ENCODE results near the gene ZMYND8.
"Not testable (repeated sequence)": the region's sequence is repeated elsewhere in the genome, so short reads cannot be mapped to it uniquely, and the experiment has no call there.

ZMYND8 gene

DNA sequence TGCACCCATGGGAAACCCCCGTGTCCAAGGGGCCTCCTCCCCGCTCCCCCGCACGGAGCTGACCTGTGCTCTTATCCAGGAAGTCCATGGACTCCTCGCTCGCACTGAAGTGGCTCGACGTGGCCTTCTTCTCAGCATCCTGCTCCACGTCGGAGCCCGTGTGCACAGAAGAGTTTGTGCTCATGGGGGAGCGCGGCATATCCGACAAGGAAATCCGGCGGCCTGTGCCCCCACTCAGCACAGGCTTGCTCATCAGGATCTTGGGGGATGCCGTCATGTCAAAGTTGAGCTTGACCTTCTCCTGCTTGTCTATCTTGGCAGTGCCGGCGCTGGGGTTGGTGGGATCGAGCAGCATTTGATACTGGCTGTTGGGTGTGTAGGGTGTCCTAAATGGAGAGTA, 80.2 kb downstream of the ZMYND8 start:
- in situ Hi-C loops (cut with HindIII; ENCODE audit: low pct_unique_long_range_greater_than_20kb, low sequenced_read_pairs) = no loop called here
- TF ChIP-seq JUND (IDR thresholded peaks at IDR 0.05; ENCODE audit: low read depth) = no peak
- DNase-seq (ENCODE audit: low read depth in 1 of 2, low spot score in 1 of 2) = no peak

DNA sequence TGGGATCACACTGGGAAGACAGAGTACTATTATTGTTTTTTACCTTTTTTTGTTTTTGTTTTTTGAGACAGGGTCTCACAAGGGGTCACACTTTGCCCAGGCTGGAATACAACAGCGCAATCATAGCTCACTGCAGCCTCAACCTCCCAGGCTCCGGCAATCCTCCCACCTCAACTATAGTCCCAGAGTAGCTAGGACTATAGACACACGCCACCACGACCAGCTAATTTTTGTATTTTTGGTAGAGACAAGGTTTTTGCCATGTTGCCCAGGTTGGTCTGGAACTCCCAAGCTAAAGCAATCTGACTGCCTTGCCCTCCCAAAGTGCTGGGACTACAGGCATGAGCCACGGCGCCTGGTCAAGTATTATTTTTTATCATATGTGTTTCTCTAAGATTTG, 81.0 kb downstream of the ZMYND8 start:
- in situ Hi-C loops (cut with HindIII; ENCODE audit: low pct_unique_long_range_greater_than_20kb, low sequenced_read_pairs) = no loop called here
- DNase-seq (ENCODE audit: low read depth in 1 of 2, low spot score in 1 of 2) = no peak
- no peak for TF ChIP-seq JUND (IDR thresholded peaks at IDR 0.05; ENCODE audit: low read depth)

DNA sequence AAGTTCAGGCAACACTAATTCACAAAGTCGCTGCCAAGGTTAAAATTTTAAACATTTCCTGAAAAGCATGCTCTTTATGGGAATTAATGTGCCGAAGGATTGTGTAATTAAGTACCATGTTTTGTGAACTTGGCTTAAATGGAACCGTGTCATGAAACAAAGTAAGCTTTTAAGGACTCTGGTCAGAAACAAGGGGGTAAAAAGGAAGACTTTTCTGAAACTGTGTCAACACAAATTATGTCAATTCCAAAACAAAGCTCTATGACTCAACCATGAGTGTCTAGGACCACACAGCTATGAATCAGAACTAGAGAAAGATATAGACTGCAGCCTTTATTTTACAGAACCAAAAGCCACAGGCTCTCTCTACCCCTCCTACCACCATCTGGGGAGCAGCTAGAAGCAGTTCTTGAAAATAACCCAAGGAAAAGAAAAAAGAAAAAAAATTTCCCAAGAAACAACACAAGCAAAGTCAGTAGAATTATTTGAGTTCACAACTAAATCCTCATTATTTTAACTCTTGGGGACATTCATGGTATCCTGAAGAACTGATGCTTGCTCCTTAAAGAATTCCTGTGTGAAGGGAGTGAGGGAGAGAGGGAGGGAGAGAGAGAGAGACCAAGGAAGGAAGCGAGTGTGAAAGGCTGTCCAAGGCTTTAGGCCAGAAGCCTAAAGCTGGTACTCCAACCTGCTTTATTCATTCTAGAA, 81.9 kb downstream of the ZMYND8 start:
- in situ Hi-C loops (cut with HindIII; ENCODE audit: low pct_unique_long_range_greater_than_20kb, low sequenced_read_pairs) = no loop called here
- no peak for DNase-seq (ENCODE audit: low read depth in 1 of 2, low spot score in 1 of 2)
- no peak for TF ChIP-seq JUND (IDR thresholded peaks at IDR 0.05; ENCODE audit: low read depth)

DNA sequence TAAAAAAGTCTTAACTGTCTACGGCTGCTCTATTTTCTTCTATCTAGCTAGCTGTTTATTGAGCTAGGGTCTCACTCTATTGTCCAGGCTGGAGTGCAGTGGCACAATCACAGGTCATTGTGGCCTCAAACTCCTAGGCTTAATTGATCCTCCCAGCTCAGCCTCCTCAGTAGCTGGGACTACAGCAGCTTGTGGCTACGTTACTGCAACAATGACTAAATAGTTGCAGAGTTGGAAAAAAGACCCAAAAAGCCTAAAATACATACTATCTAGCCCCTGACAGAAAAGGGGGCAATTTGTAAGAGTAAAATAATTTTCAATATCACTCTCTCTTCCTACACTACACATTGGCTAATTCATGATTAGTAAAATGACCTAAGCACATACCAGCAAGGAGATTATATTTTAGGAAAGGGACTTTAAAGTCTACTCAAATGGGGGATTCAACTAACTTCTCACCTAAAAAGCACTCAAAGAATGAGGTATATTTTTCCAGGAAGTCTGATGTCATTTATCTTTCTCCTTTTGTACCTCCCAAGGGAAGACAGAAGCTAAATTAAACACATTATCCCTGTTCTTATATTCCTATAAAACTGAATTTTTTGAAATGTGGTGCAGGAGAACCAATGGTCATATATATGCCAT, 82.8 kb downstream of the ZMYND8 start:
- no peak for TF ChIP-seq JUND (IDR thresholded peaks at IDR 0.05; ENCODE audit: low read depth)
- in situ Hi-C loops (cut with HindIII; ENCODE audit: low pct_unique_long_range_greater_than_20kb, low sequenced_read_pairs) = no loop called here
- no peak for DNase-seq (ENCODE audit: low read depth in 1 of 2, low spot score in 1 of 2)

GRCh38 chr20:47272893-47273590, 83.5 kb downstream of the ZMYND8 start:
- no peak for TF ChIP-seq JUND (IDR thresholded peaks at IDR 0.05; ENCODE audit: low read depth)
- in situ Hi-C loops (cut with HindIII; ENCODE audit: low pct_unique_long_range_greater_than_20kb, low sequenced_read_pairs) = no loop called here
- DNase-seq (ENCODE audit: low read depth in 1 of 2, low spot score in 1 of 2) = peak; percentile 75 to 87

DNA sequence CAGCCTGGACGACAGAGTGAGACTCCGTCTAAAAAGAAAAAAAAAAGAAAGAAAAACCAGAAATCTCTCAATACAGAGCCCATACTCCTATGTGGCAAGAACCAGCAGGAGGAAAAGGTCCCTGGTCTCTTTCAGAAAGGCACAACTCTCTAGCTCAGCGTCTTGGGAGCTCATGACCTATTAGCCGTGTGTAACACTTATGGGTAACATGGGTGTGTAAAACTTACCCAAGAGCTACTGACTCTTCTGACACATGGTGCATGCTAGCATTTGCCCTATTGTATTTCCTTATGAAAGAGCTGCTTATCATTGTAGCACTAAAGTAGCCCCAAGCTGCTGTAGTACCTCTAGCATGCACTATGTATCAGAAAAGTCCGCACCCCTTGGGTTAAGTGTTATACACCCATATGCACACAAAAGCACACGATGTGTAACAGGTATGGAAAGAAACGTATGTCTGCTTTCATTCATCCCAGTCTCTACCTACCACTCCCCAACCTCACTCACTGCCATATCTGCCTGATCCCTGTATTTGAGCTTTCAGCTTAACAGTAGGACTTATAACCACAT, 85.4 kb downstream of the ZMYND8 start:
- no peak for DNase-seq (ENCODE audit: low read depth in 1 of 2, low spot score in 1 of 2)
- in situ Hi-C loops (cut with HindIII; ENCODE audit: low pct_unique_long_range_greater_than_20kb, low sequenced_read_pairs) = no loop called here
- TF ChIP-seq JUND (IDR thresholded peaks at IDR 0.05; ENCODE audit: low read depth) = no peak

DNA sequence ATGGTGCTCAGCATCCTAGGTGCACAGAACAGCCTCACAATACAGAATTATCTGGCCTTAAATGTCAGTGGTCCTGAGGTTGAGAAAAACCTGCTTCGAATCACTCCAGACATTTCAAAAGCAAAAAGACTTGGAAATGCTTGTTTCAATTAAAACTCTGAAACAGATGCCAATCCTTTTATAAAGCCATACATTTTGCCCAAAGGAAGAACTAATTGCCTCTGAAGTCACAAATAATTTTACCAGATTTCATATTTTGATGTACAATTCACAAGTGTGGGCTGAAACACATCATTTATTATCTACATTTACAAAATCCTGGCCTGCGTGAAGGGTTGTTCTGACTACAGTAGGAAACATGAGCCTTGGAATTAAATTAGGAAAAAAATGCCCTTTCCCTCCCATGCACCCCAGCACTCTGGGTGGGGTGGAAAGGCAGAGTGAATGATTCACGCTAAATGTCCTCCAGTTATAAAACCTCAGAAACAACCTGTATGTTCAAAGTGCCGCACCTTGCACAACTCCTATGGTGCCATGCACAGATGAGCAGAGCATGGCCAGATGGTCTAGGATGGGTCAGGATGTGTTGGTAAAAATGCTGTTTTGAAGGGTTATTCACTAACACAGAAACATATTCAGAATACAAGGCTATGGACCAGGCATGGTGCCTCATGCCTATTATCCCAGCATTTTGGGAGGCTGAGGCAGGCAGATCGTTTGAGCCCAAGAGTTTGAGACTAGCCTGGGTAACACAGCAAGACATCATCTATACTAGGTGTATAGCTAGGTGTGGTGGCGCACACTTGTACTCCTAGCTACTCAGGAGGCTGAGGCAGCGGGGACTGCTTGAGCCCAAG, 87.0 kb downstream of the ZMYND8 start:
- no peak for TF ChIP-seq JUND (IDR thresholded peaks at IDR 0.05; ENCODE audit: low read depth)
- DNase-seq (ENCODE audit: low read depth in 1 of 2, low spot score in 1 of 2) = no peak
- in situ Hi-C loops (cut with HindIII; ENCODE audit: low pct_unique_long_range_greater_than_20kb, low sequenced_read_pairs) = no loop called here

DNA sequence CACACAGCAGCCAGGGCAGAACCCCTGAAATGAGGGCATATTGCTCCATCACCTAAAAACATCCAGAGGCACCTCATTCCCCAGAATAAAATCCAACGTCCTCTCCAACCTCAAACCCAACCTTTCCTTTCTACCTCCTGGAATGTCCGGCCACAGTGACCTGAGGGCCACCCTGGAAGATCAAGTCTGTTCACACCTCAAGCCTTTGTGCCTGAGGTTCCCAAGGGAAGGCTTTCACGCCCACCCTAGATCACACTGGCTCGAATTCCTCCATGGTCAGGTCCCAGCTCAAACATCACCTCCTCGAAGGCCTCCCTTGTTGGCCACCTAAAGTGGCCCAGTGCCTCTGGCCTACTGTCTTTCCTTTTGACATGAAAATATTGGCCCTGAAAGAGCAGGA, 88.9 kb downstream of the ZMYND8 start:
- TF ChIP-seq JUND (IDR thresholded peaks at IDR 0.05; ENCODE audit: low read depth) = no peak
- no peak for DNase-seq (ENCODE audit: low read depth in 1 of 2, low spot score in 1 of 2)
- in situ Hi-C loops (cut with HindIII; ENCODE audit: low pct_unique_long_range_greater_than_20kb, low sequenced_read_pairs) = no loop called here

DNA sequence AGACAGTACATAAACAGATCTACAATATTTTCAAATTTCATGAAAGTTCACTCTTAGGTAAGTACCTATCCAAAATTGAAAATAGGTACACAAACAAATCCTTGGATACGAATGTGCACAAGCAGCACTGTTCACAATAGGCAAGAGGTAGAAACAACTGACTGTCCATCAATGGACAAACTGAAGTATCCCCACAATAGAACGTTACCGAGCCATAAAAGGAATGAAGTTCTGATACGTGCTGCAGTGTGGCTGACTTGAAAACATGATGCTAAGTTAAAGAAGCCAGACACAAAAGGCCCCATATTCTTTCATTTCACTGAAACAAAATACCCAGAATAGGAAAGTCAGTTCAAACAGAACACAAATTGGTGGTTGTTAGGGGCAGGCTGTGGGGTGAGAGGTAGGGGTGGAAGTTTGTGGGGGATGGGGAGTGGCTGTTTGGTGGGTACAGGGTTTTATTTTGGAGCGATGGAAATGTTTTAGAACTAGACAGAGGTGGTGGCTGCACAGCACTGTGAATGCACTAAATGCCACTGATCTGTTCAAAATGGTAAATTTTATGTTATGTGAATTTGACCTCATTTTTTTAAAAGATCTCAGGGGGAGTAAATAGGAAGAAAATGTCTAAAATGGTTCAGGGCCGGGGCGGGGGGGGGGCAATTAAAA, 89.5 kb downstream of the ZMYND8 start:
- no peak for DNase-seq (ENCODE audit: low read depth in 1 of 2, low spot score in 1 of 2)

GRCh38 chr20:47265984-47266383, 90.5 kb downstream of the ZMYND8 start:
- no peak for DNase-seq (ENCODE audit: low read depth in 1 of 2, low spot score in 1 of 2)
- in situ Hi-C loops (cut with HindIII; ENCODE audit: low pct_unique_long_range_greater_than_20kb, low sequenced_read_pairs) = no loop called here

More for the DNA sequence above, 89.5 kb downstream of the ZMYND8 start:
- in situ Hi-C loops (cut with HindIII; ENCODE audit: low pct_unique_long_range_greater_than_20kb, low sequenced_read_pairs) = no loop called here
- no peak for TF ChIP-seq JUND (IDR thresholded peaks at IDR 0.05; ENCODE audit: low read depth)

DNA sequence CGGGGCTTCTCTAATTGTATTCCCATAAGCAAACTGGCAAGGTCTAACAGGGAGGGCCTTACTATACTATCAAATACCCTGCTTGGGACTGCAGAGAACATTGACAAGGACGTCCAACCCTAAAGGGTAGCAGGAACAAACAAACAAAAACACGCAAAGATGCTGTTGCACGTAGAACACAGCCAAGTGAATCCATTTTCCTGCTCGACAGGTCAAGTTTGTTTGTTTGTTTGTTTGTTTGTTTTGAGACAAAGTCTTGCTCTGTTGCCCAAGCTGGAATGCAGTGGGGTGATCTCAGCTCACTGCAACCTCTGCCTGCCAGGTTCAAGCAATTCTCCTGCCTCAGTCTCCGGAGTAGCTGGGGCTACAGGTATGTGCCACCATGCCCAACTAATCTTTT, 91.3 kb downstream of the ZMYND8 start:
- TF ChIP-seq JUND (IDR thresholded peaks at IDR 0.05; ENCODE audit: low read depth) = no peak
- in situ Hi-C loops (cut with HindIII; ENCODE audit: low pct_unique_long_range_greater_than_20kb, low sequenced_read_pairs) = no loop called here
- no peak for DNase-seq (ENCODE audit: low read depth in 1 of 2, low spot score in 1 of 2)

More at GRCh38 chr20:47265984-47266383, 90.5 kb downstream of the ZMYND8 start:
- no peak for TF ChIP-seq JUND (IDR thresholded peaks at IDR 0.05; ENCODE audit: low read depth)

GRCh38 chr20:47264137-47264769, 92.2 kb downstream of the ZMYND8 start:
- DNase-seq (ENCODE audit: low read depth in 1 of 2, low spot score in 1 of 2); in situ Hi-C loops (cut with HindIII; ENCODE audit: low pct_unique_long_range_greater_than_20kb, low sequenced_read_pairs): not testable (repeated sequence)
